ENCODE measurements around the gene MPP3.

MPP3 gene

DNA sequence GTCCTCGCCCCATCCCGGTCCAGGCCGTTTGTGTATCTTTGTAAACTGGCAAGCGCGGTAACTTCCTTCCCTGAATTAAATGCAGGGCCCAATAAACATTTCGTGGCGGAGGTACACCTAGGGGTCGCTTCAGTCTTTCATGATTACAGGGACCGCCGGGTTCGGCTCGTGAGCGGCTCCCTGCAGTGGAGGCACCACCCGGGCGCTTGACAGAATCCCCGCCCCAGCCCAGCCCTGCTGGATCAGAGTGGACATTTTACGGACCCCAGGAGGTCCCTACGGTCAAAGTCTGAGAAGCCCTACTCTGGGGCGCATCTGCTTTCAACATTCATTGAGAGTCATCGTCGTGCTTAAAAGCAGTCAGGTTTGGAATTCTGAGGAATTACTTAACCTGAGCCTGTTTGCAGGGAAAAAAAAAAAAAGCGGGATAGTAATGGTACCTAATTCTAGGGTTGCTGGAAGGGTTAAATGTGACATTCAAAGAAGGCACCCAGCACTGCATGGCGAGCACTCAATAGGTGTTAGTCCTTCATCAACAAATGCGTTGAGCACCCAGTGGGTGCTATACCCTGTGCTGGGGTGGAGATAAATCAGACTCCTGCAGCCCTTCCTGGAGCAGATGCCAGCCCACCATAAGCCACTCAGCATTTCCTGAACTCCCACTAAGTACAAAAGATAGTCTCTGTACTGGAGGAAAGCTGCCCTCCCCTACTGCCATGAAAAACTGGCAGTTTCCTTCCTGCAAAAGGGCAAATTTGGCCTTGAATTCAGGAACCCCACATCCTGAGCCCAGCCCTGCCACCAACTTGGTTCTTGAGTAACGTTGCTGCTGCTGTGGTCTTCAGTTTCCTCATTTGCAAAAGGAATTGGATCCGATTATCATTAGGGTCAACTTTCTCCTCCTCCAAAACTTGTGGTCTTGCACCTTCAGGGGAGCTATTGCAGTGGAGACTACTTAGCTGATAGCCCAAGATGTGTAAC lies 53.5 kb downstream of the MPP3 start:
- DNase-seq (ENCODE audit: extremely low read depth, low read depth), result no peak
- TF ChIP-seq, protein P1, sequence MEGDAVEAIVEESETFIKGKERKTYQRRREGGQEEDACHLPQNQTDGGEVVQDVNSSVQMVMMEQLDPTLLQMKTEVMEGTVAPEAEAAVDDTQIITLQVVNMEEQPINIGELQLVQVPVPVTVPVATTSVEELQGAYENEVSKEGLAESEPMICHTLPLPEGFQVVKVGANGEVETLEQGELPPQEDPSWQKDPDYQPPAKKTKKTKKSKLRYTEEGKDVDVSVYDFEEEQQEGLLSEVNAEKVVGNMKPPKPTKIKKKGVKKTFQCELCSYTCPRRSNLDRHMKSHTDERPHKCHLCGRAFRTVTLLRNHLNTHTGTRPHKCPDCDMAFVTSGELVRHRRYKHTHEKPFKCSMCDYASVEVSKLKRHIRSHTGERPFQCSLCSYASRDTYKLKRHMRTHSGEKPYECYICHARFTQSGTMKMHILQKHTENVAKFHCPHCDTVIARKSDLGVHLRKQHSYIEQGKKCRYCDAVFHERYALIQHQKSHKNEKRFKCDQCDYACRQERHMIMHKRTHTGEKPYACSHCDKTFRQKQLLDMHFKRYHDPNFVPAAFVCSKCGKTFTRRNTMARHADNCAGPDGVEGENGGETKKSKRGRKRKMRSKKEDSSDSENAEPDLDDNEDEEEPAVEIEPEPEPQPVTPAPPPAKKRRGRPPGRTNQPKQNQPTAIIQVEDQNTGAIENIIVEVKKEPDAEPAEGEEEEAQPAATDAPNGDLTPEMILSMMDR (IDR thresholded peaks at IDR 0.05; ENCODE audit: low read depth, low read length), result no peak

- TF ChIP-seq, protein P1 (IDR thresholded peaks at IDR 0.05; ENCODE audit: low read depth, low read length), result no peak
- peak; percentile 82 for DNase-seq (ENCODE audit: extremely low read depth, low read depth)
These were observed 54.4 kb downstream of the MPP3 start, which contains the start of gene DUSP3 for GRCh38 chr17:43778337-43779144. Gene DUSP3 (minus strand): TSS chr17:43778977. CDS start chr17:43778924, 53 bp downstream.

DNA sequence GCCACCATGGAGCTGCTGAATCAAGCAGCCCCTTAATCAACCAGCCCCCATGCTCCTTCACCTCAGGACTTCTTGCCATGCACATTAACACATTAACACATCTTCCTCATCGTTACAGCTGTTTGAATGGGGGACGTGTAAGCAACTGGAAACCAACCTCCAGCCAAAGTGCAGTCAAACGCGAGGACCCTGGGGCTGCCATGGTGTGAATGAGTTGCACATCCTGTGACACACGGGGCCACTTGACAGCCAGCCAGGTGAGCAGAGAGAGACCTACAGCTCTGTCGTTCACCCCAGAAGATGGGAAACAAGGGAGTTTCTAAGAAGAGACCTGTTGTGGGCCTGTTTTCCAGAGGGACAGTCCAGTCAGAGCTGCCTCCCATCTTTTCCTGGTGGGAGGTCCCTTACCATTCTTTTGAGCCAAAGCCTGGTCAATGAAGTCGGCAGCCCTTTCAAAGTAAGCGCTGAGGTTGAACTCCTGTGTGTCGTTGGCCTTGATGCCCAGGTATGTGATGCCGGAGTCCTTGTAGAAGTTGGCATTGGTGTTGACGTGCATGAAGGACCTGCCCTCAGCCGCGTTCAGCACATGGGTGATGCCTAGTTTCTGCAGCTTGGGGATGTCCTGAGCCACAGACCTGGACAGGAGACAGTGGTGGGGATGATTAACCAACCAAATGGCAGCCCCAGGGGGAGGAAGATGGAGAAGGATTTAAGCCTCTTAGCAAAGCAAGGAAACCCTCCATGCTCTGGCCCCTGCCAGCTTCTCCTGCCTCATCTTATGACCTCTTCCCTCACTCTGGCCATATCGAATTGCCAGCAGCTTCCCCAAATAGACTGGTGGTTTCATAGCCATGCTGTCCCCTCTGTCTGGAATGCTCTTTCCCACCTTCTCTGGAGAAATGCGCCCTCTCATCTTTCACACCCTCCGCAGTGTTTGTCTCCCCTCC lies 58.4 kb downstream of the MPP3 start:
- no peak for DNase-seq (ENCODE audit: extremely low read depth, low read depth)
- TF ChIP-seq, protein P1 (IDR thresholded peaks at IDR 0.05; ENCODE audit: low read depth, low read length), result no peak

DNA sequence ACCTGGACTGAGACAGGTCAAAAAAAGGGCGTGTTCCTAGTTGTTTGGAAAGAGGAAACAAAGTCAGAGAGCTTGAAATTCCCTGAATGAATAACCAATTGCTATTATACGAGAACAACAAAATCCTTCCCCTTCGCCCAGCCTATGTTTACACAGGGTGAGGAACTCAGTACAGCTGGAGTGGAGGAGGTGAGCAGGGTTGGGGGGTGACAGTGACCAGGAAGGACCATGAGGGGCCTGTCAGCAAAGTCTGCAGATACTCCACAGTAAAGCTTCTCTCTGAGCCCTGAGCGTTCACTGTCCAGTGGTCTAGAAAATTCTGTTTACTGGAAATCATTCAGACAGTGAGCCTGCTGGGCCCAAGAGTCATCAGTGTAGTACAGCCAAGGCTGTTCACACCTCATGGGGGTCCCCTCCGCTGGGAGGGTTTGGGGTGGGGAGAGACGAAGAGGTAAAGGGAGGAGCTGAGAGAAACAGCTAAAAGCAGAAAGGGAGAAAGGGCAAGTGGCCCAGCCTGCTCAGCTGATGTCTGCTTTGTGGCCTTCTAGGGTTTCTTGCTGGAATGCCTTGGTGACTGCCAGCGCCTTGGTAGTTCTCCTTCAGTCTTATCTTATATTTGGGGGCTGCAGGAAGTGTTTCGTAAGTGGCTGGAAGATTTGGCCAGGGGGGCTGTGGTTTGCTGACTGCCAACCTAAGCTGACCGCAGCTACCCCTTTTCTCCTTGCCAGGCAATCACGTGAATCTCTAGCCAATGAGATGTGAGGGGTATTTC lies 59.9 kb downstream of the MPP3 start:
- DNase-seq (ENCODE audit: extremely low read depth, low read depth), result no peak
- TF ChIP-seq, protein P1 (IDR thresholded peaks at IDR 0.05; ENCODE audit: low read depth, low read length), result no peak

DNA sequence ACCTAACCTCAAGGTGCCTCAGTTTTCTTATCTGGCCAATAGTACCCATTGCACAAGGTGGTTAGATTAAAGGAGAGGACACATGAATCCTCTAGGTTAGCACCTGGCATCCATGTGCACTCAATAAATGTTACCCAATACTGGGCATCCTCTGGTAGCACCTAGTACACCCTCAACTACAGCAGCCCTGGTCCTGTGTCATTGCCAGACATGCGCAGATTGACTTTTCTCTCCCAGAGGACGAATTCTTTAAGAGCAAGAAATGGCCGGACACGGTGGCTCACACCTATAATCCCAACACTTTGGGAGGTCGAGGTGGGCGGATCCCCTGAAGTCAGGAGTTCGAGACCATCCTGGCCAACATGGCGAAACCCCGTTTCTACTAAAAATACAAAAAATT lies 61.5 kb downstream of the MPP3 start:
- TF ChIP-seq, protein P1 (IDR thresholded peaks at IDR 0.05; ENCODE audit: low read depth, low read length), result no peak
- DNase-seq (ENCODE audit: extremely low read depth, low read depth), result no peak

DNA sequence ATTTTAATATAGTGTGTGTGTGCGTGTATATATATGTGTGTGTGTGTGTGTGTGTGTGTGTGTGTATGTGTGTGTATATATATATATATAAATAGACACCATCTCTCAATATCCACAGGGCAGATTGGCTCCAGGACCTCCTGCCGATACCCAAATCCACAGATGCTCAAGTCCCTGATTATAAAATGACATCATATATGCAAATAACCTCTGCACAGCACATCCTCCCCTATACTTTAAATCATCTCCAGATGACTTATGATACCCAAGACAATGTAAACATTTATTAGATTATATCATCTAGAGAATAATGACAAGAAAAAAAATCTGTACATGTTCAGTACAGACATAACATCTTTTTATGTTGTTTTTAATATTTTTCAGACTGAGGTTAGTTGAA lies 62.0 kb downstream of the MPP3 start:
- DNase-seq (ENCODE audit: extremely low read depth, low read depth), result no peak
- TF ChIP-seq, protein P1 (IDR thresholded peaks at IDR 0.05; ENCODE audit: low read depth, low read length), result no peak

Data from AG09319 (cell line).